Measurements from ENCODE around the gene JAK1.

DNA sequence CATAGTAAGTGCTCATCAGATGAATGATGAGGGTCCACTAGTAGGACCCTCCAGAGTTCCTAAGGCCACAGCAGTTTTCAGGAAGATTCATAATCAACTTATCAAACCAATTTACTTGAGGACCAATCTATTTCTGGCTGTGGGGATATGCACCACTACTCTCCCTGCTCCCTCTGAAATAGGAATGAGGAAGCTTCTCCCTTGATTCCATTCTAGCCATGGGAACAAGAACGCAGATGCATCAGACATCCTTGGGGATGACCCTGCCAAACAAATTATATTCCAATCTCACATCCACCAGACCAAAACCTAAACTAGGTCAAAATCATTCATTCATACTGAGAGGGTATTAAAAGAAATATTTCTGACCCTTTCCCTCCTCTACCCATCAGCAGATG is 31.5 kb downstream of the JAK1 start:
- TF ChIP-seq, protein P1, sequence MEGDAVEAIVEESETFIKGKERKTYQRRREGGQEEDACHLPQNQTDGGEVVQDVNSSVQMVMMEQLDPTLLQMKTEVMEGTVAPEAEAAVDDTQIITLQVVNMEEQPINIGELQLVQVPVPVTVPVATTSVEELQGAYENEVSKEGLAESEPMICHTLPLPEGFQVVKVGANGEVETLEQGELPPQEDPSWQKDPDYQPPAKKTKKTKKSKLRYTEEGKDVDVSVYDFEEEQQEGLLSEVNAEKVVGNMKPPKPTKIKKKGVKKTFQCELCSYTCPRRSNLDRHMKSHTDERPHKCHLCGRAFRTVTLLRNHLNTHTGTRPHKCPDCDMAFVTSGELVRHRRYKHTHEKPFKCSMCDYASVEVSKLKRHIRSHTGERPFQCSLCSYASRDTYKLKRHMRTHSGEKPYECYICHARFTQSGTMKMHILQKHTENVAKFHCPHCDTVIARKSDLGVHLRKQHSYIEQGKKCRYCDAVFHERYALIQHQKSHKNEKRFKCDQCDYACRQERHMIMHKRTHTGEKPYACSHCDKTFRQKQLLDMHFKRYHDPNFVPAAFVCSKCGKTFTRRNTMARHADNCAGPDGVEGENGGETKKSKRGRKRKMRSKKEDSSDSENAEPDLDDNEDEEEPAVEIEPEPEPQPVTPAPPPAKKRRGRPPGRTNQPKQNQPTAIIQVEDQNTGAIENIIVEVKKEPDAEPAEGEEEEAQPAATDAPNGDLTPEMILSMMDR (IDR thresholded peaks at IDR 0.05) = no peak
- TF ChIP-seq POLR2A (IDR thresholded peaks at IDR 0.05) = no peak
